Neural cell (in vitro differentiated cells): ENCODE results near the gene IL36G. TPM values are rescaled to one million over a fixed set of nuclear protein-coding genes. Genes with fewer than 3 reads are reported as not detected.

ENCODE experiments used
- H2AFZ ChIP-seq: fragments of 200-600, 300-800 bp; sonication (generic), shearing (Covaris generic); 2 replicates; pipeline ENCODE4 v1.6.0; 2014; ENCODE audit warnings: low read depth, mild to moderate bottlenecking, antibody characterized with exemption, low read length, moderate library complexity
- H3F3A ChIP-seq: fragments of 200-600 bp; shearing (Covaris generic); 2 replicates; pipeline ENCODE4 v1.6.1; 2016; ENCODE audit warnings: mild to moderate bottlenecking, moderate library complexity, mixed read lengths, antibody characterized with exemption, low read length; ENCODE audit not compliant: insufficient read depth, poor library complexity, severe bottlenecking
- H3K27ac ChIP-seq: fragments of 200-600, 300-800 bp; sonication (generic), shearing (Covaris generic); 2 replicates; pipeline ENCODE4 v1.5.1; 2014; ENCODE audit warnings: mild to moderate bottlenecking, low read length, moderate library complexity
- H3K27me3 ChIP-seq: fragments of 300-800, 200-600 bp; sonication (generic), shearing (Covaris generic); 2 replicates; pipeline ENCODE4 v1.6.0; 2014; ENCODE audit warnings: mild to moderate bottlenecking, low read depth, low read length, moderate library complexity; ENCODE audit not compliant: insufficient read depth
- H3K36me3 ChIP-seq: fragments of 300-800, 200-600 bp; sonication (generic), shearing (Covaris generic); 2 replicates; pipeline ENCODE4 v1.5.1; 2014; ENCODE audit warnings: mild to moderate bottlenecking, antibody characterized with exemption, low read length, moderate library complexity; ENCODE audit not compliant: insufficient read depth
- H3K4me2 ChIP-seq: fragments of 300-800, 200-600 bp; sonication (generic), shearing (Covaris generic); 2 replicates; pipeline ENCODE4 v1.6.0; 2014; ENCODE audit warnings: mild to moderate bottlenecking, low read length
- H3K4me3 ChIP-seq: fragments of 300-800, 200-600 bp; sonication (generic), shearing (Covaris generic); 2 replicates; pipeline ENCODE4 v1.5.1; 2014; ENCODE audit warnings: mild to moderate bottlenecking, low read length, moderate library complexity
- H3K79me2 ChIP-seq: fragments of 200-600 bp; shearing (Covaris generic); replicated peaks from 2 replicates; pipeline ENCODE4 v1.6.0; 2014; ENCODE audit warnings: mild to moderate bottlenecking, low read length, moderate library complexity; ENCODE audit not compliant: insufficient read depth
- H3K9ac ChIP-seq: fragments of 300-800, 200-600 bp; sonication (generic), shearing (Covaris generic); 2 replicates; pipeline ENCODE4 v1.6.1; 2016; ENCODE audit warnings: mild to moderate bottlenecking, low read length, mixed read lengths
- H3K9me2 ChIP-seq: fragments of 200-600 bp; shearing (Covaris generic); 2 replicates; pipeline ENCODE4 v1.6.1; 2016; ENCODE audit warnings: mild to moderate bottlenecking, low read length, mixed read lengths; ENCODE audit not compliant: insufficient read depth
- H3K9me3 ChIP-seq: fragments of 200-600, 300-800 bp; sonication (generic), shearing (Covaris generic); 2 replicates; pipeline ENCODE4 v1.6.1; 2016; ENCODE audit warnings: mild to moderate bottlenecking, mixed run types, low read length, moderate library complexity, mixed read lengths
- H4K20me1 ChIP-seq: fragments of 200-600 bp; shearing (Covaris generic); 2 replicates; pipeline ENCODE4 v1.6.1; 2016; ENCODE audit warnings: mild to moderate bottlenecking, mixed run types; ENCODE audit not compliant: insufficient read depth
- EP300 ChIP-seq: fragments of 450-650 bp; conservative IDR thresholded peaks from 2 replicates; pipeline ENCODE4 v1.6.1; 2014; ENCODE audit warnings: antibody characterized with exemption, mild to moderate bottlenecking, moderate library complexity; ENCODE audit not compliant: poor library complexity, severe bottlenecking
- EZH2 ChIP-seq: fragments of 200-600, 300-800 bp; shearing (Covaris generic), sonication (generic); IDR thresholded peaks from 2 replicates; pipeline ENCODE4 v1.6.1; 2014; ENCODE audit warnings: antibody characterized with exemption, low read length, borderline replicate concordance, mild to moderate bottlenecking; ENCODE audit not compliant: insufficient read depth, poor library complexity, severe bottlenecking
- MXI1 ChIP-seq: fragments of 450-650 bp; conservative IDR thresholded peaks from 2 replicates; pipeline ENCODE4 v1.6.1; 2014; ENCODE audit warnings: antibody characterized with exemption, mild to moderate bottlenecking; ENCODE audit not compliant: poor library complexity, severe bottlenecking
- POLR2AphosphoS5 ChIP-seq: IDR thresholded peaks from 2 replicates; pipeline ENCODE4 v1.6.1; 2012
- RAD21 ChIP-seq: fragments of 450-650 bp; conservative IDR thresholded peaks from 2 replicates; pipeline ENCODE4 v1.6.1; 2014; ENCODE audit warnings: antibody characterized with exemption, mild to moderate bottlenecking, moderate library complexity
- SMC3 ChIP-seq: fragments of 450-650 bp; conservative IDR thresholded peaks from 2 replicates; pipeline ENCODE4 v1.6.1; 2014; ENCODE audit warnings: antibody characterized with exemption, mild to moderate bottlenecking, moderate library complexity; ENCODE audit not compliant: poor library complexity
- TAF1 ChIP-seq: IDR thresholded peaks from 2 replicates; pipeline ENCODE4 v1.6.1; 2012; ENCODE audit warnings: low read depth
- polyA plus RNA-seq: library from polyadenylated mRNA; depleted of rRNA; stranded (reverse); fragments of >200 nt; gene quantifications from 2 replicates; pipeline ENCODE4 v1.2.3, GENCODE V29; 2014
- TF ChIP-seq, protein P1 (sequence below): fragments of 450-650 bp; IDR thresholded peaks from 2 replicates; pipeline ENCODE4 v1.5.1; 2014; ENCODE audit warnings: antibody characterized with exemption, mild to moderate bottlenecking, moderate library complexity; ENCODE audit not compliant: poor library complexity, severe bottlenecking
- TF ChIP-seq, protein P2 (sequence below): IDR thresholded peaks from 2 replicates; pipeline ENCODE4 v1.6.1; 2012; ENCODE audit warnings: borderline replicate concordance

IL36G gene
- polyA plus RNA-seq, 1 donor from 2014 or later = not detected

DNA sequence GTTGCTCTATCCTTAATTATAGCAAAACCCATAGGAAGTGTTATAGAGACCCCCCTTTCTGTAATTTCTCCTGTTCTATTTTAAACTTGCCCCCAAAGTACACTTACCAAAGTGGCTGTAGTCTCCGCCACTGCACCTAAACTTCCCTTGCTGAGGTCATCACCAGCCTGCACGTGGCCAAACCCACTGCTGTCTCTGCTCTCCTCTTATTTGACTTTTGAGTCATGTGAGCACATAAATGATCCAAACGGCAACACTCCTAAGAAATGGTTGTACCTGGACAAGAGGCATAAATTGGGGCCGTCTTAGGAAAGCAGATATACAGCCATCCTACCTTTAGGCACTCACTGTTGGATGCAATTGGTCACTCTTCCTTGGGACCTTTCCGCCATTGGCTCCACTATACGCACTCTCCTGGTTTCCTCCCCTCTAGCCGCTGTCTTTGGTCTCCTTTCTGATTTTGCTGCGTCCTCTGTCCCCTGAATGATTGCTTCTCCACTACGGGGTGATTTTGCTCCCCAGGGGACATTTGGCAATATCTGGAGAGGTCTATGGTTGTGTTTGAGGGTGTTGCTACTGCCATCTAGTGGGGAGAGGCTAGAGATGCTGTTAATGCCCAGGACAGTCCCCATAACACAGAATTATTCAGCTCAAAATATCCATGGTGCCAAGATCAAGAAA, 19.2 kb upstream of the IL36G start:
- no peaks in the 10 kb centered on the region for H4K20me1 ChIP-seq
- no peaks in the 10 kb centered on the region for H3K27me3 ChIP-seq
- no peak overlapping the region for H3K4me2 ChIP-seq
- no peaks in the 10 kb centered on the region for H3K36me3 ChIP-seq
- H3F3A ChIP-seq = no peaks in the 10 kb centered on the region
- TF ChIP-seq TAF1 (no peak), SMC3 (peak; percentile 72), EP300 (no peak), MXI1 (no peak), EZH2 (no peak), RAD21 (peak; percentile 71), POLR2AphosphoS5 (no peak)
- TF ChIP-seq, protein P1, sequence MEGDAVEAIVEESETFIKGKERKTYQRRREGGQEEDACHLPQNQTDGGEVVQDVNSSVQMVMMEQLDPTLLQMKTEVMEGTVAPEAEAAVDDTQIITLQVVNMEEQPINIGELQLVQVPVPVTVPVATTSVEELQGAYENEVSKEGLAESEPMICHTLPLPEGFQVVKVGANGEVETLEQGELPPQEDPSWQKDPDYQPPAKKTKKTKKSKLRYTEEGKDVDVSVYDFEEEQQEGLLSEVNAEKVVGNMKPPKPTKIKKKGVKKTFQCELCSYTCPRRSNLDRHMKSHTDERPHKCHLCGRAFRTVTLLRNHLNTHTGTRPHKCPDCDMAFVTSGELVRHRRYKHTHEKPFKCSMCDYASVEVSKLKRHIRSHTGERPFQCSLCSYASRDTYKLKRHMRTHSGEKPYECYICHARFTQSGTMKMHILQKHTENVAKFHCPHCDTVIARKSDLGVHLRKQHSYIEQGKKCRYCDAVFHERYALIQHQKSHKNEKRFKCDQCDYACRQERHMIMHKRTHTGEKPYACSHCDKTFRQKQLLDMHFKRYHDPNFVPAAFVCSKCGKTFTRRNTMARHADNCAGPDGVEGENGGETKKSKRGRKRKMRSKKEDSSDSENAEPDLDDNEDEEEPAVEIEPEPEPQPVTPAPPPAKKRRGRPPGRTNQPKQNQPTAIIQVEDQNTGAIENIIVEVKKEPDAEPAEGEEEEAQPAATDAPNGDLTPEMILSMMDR = peak; percentile 78
- TF ChIP-seq, protein P2, sequence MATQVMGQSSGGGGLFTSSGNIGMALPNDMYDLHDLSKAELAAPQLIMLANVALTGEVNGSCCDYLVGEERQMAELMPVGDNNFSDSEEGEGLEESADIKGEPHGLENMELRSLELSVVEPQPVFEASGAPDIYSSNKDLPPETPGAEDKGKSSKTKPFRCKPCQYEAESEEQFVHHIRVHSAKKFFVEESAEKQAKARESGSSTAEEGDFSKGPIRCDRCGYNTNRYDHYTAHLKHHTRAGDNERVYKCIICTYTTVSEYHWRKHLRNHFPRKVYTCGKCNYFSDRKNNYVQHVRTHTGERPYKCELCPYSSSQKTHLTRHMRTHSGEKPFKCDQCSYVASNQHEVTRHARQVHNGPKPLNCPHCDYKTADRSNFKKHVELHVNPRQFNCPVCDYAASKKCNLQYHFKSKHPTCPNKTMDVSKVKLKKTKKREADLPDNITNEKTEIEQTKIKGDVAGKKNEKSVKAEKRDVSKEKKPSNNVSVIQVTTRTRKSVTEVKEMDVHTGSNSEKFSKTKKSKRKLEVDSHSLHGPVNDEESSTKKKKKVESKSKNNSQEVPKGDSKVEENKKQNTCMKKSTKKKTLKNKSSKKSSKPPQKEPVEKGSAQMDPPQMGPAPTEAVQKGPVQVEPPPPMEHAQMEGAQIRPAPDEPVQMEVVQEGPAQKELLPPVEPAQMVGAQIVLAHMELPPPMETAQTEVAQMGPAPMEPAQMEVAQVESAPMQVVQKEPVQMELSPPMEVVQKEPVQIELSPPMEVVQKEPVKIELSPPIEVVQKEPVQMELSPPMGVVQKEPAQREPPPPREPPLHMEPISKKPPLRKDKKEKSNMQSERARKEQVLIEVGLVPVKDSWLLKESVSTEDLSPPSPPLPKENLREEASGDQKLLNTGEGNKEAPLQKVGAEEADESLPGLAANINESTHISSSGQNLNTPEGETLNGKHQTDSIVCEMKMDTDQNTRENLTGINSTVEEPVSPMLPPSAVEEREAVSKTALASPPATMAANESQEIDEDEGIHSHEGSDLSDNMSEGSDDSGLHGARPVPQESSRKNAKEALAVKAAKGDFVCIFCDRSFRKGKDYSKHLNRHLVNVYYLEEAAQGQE = no peak
- H3K9me3 ChIP-seq = no peaks in the 10 kb centered on the region
- H3K79me2 ChIP-seq = no peaks in the 10 kb centered on the region
- no peak overlapping the region for H2AFZ ChIP-seq
- no peaks in the 10 kb centered on the region for H3K9me2 ChIP-seq
- no peak overlapping the region for H3K9ac ChIP-seq
- H3K27ac ChIP-seq = no peak overlapping the region
- no peak overlapping the region for H3K4me3 ChIP-seq

GRCh38 chr2:112959109-112959812, 18.5 kb upstream of the IL36G start:
- no peaks in the 10 kb centered on the region for H3K79me2 ChIP-seq
- H2AFZ ChIP-seq = no peak overlapping the region
- no peak overlapping the region for H3K9ac ChIP-seq
- TF ChIP-seq, protein P1 = peak; percentile 53
- TF ChIP-seq POLR2AphosphoS5 = no peak
- H3K4me2 ChIP-seq = no peak overlapping the region
- H3K27me3 ChIP-seq = no peaks in the 10 kb centered on the region
- H4K20me1 ChIP-seq = no peaks in the 10 kb centered on the region
- no peaks in the 10 kb centered on the region for H3K9me2 ChIP-seq
- no peaks in the 10 kb centered on the region for H3K36me3 ChIP-seq
- H3K27ac ChIP-seq = no peak overlapping the region
- H3F3A ChIP-seq = no peaks in the 10 kb centered on the region
- no peak overlapping the region for H3K4me3 ChIP-seq
- no peaks in the 10 kb centered on the region for H3K9me3 ChIP-seq
